ENCODE measurements around the gene ABCC3. TPM values are rescaled to one million over a fixed set of nuclear protein-coding genes. Genes with fewer than 3 reads are reported as not detected.

Gene ABCC3
- total RNA-seq, 3 donors from 2014 or later, result 6.1 to 122 (median 81.0) TPM

DNA sequence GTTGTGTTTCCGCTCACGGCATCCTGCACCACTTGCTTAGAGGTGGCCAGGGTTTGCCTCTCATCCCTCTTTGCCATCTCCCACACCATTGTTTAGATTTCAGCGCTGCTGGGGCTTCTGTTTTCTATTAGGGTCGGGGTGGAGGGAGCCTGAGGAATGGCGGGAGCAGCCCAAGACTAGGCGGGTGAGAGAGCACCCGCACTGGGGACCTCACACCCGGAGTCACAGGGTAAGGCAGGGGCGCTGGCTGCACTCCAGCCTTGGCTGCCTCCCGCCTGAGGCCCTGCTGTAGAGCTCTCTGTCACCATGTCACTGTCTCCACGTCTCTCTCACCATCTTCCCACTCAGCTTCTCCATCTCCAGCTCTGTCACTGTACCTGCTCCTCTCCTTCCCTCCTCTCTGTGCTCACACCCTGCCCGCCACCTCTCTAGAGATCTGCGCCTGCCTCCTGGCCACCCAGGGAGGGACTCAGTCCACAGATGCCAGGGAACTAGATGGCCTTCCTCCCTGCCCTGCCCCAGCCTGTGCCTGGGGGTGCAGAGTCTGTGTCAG lies 32.8 kb upstream of the ABCC3 start:
- no peaks in the 10 kb centered on the region for H3K27me3 ChIP-seq
- no peaks in the 10 kb centered on the region for H3K4me1 ChIP-seq
- no peak overlapping the region for H3K27ac ChIP-seq
- H3K4me3 ChIP-seq, result no peak overlapping the region
- no peaks in the 10 kb centered on the region for H3K36me3 ChIP-seq
- intact Hi-C loops (cut with DNase I; ENCODE audit: low total_unique reads), result no loop called here
- TF ChIP-seq, protein P1, sequence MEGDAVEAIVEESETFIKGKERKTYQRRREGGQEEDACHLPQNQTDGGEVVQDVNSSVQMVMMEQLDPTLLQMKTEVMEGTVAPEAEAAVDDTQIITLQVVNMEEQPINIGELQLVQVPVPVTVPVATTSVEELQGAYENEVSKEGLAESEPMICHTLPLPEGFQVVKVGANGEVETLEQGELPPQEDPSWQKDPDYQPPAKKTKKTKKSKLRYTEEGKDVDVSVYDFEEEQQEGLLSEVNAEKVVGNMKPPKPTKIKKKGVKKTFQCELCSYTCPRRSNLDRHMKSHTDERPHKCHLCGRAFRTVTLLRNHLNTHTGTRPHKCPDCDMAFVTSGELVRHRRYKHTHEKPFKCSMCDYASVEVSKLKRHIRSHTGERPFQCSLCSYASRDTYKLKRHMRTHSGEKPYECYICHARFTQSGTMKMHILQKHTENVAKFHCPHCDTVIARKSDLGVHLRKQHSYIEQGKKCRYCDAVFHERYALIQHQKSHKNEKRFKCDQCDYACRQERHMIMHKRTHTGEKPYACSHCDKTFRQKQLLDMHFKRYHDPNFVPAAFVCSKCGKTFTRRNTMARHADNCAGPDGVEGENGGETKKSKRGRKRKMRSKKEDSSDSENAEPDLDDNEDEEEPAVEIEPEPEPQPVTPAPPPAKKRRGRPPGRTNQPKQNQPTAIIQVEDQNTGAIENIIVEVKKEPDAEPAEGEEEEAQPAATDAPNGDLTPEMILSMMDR (IDR thresholded peaks at IDR 0.05), result no peak
- TF ChIP-seq POLR2A (IDR thresholded peaks at IDR 0.05) (no peak), POLR2AphosphoS5 (IDR thresholded peaks at IDR 0.05) (no peak)
- DNase-seq (ENCODE audit: low spot score in 2 of 2), result no peak
- no peaks in the 10 kb centered on the region for H3K9me3 ChIP-seq

GRCh38 chr17:50602836-50603235 lies 31.8 kb upstream of the ABCC3 start:
- H3K27ac ChIP-seq, result no peak overlapping the region
- no peak for DNase-seq (ENCODE audit: low spot score in 2 of 2)
- H3K36me3 ChIP-seq, result no peaks in the 10 kb centered on the region
- no peaks in the 10 kb centered on the region for H3K9me3 ChIP-seq
- no peaks in the 10 kb centered on the region for H3K4me1 ChIP-seq
- intact Hi-C loops (cut with DNase I; ENCODE audit: low total_unique reads), result no loop called here
- no peak overlapping the region for H3K4me3 ChIP-seq
- no peak for TF ChIP-seq POLR2AphosphoS5 (IDR thresholded peaks at IDR 0.05)
- no peak for TF ChIP-seq POLR2A (IDR thresholded peaks at IDR 0.05)
- TF ChIP-seq, protein P1 (IDR thresholded peaks at IDR 0.05), result no peak
- no peaks in the 10 kb centered on the region for H3K27me3 ChIP-seq

DNA sequence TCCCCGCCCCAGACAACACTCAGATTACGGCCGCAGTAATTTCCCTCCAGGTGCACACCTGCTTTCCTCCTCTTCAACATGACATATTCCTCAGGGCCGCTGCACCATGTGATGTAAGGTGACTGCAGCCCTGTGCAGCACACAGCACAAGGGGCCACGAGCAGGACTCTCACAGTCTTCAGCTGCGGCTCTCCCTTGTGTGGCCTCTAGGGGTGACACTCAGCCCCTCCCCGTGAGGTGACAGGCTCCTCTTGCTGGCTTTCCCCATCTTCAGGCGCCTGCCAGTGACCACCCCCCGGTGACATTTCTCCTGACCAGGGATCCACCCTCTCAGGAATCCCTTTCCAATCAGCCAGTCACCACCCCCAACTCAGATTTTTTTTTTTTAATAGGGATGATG lies 31.3 kb upstream of the ABCC3 start:
- Histone ChIP-seq H3K4me1 (no peaks in the 10 kb centered on the region), H3K27ac (no peak overlapping the region), H3K36me3 (no peaks in the 10 kb centered on the region), H3K4me3 (no peak overlapping the region), H3K27me3 (no peaks in the 10 kb centered on the region), H3K9me3 (no peaks in the 10 kb centered on the region)
- no peak for TF ChIP-seq POLR2A (IDR thresholded peaks at IDR 0.05)
- no peak for TF ChIP-seq POLR2AphosphoS5 (IDR thresholded peaks at IDR 0.05)
- TF ChIP-seq, protein P1 (IDR thresholded peaks at IDR 0.05), result no peak
- intact Hi-C loops (cut with DNase I; ENCODE audit: low total_unique reads), result no loop called here
- no peak for DNase-seq (ENCODE audit: low spot score in 2 of 2)

DNA sequence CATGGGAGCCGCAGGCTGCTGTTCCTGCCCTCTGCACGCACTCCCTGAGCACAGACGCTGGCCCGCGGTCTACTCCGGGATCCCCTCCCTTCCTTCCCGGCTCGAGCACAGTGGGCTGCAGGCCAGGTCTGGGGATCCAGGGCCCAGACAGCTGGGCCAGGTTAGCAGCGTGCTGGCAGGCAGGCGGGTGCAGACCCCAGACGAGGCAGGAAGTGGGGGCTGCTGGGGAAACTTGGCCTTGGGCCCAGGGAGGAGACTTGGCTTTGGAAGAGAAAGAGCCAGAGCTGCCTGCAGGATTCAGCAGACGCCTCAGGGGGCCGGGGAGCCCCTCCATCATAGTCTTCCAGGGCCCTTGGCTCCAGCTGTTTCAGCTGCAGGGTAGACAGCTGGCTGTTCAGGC lies 30.2 kb upstream of the ABCC3 start:
- no peaks in the 10 kb centered on the region for H3K9me3 ChIP-seq
- intact Hi-C loops (cut with DNase I; ENCODE audit: low total_unique reads), result no loop called here
- H3K4me3 ChIP-seq, result peak overlapping the region in 1 of 3 donors; percentile 22
- TF ChIP-seq POLR2A (IDR thresholded peaks at IDR 0.05), result no peak
- TF ChIP-seq, protein P1 (IDR thresholded peaks at IDR 0.05), result no peak
- H3K27ac ChIP-seq, result peak overlapping the region in 1 of 2 donors; percentile 58
- no peaks in the 10 kb centered on the region for H3K27me3 ChIP-seq
- H3K36me3 ChIP-seq, result no peaks in the 10 kb centered on the region
- H3K4me1 ChIP-seq, result no peaks in the 10 kb centered on the region
- DNase-seq (ENCODE audit: low spot score in 2 of 2), result no peak

DNA sequence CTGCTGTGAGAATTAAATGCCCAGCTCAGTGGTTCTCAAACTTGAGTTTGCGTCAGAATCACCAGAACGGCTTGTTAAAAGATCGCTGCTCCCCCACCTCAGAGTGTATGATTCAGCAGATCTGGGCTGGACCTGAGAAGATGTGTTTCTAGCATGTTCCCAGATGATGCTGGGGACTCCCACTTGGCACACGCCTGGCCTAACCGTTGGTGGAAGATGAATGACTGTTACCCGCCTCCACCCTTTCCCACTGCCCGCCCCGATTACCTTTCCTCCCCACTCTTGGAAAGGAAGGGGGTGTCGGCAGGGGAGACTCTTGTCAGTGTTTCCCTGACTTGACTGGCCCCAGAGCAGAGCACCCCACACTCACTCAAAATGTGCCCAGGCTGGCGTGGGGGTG lies 29.3 kb upstream of the ABCC3 start:
- H3K4me3 ChIP-seq, result no peak overlapping the region
- no peaks in the 10 kb centered on the region for H3K9me3 ChIP-seq
- H3K36me3 ChIP-seq, result no peaks in the 10 kb centered on the region
- TF ChIP-seq, protein P1 (IDR thresholded peaks at IDR 0.05), result no peak
- TF ChIP-seq POLR2A (IDR thresholded peaks at IDR 0.05) (no peak), POLR2AphosphoS5 (IDR thresholded peaks at IDR 0.05) (no peak)
- H3K27ac ChIP-seq, result no peak overlapping the region
- intact Hi-C loops (cut with DNase I; ENCODE audit: low total_unique reads), result no loop called here
- DNase-seq (ENCODE audit: low spot score in 2 of 2), result no peak
- no peaks in the 10 kb centered on the region for H3K4me1 ChIP-seq
- H3K27me3 ChIP-seq, result no peaks in the 10 kb centered on the region

Data from breast epithelium (tissue), 4 donors.